Measurements from ENCODE around the gene VTI1A.

The VTI1A gene

GRCh38 chr10:112768121-112768520 is 321.1 kb downstream of the VTI1A start:
- no peak overlapping the region for H3K4me3 ChIP-seq (ENCODE audit: extremely low read depth, insufficient read depth, low read length, poor library complexity, severe bottlenecking)
- peaks cover 6% of the 10 kb centered on the region for H3K36me3 ChIP-seq (ENCODE audit: control insufficient read depth, insufficient read depth, low read length)
- WGBS, 2 experiments (ENCODE audit: insufficient coverage in 2 of 2), result 85 to 92% methylated on average over 7 of the region's 7 CpGs
- H3K4me1 ChIP-seq (ENCODE audit: control insufficient read depth, insufficient read depth, low read length, poor library complexity, severe bottlenecking), result no peaks in the 10 kb centered on the region
- H3K27ac ChIP-seq (ENCODE audit: low read depth, low read length, severe bottlenecking), result no peak overlapping the region
- H3K9me3 ChIP-seq (ENCODE audit: control insufficient read depth, low read length), result no peaks in the 10 kb centered on the region

GRCh38 chr10:112769081-112769480 is 322.1 kb downstream of the VTI1A start:
- Histone ChIP-seq H3K27ac (ENCODE audit: low read depth, low read length, severe bottlenecking) (no peak overlapping the region), H3K4me1 (ENCODE audit: control insufficient read depth, insufficient read depth, low read length, poor library complexity, severe bottlenecking) (no peaks in the 10 kb centered on the region), H3K4me3 (ENCODE audit: extremely low read depth, insufficient read depth, low read length, poor library complexity, severe bottlenecking) (no peak overlapping the region), H3K36me3 (ENCODE audit: control insufficient read depth, insufficient read depth, low read length) (peaks cover 6% of the 10 kb centered on the region), H3K9me3 (ENCODE audit: control insufficient read depth, low read length) (no peaks in the 10 kb centered on the region)
- no CpG with 5 or more reads among the region's 2 CpGs for WGBS, 2 experiments (ENCODE audit: insufficient coverage in 2 of 2)

- WGBS, 2 experiments (ENCODE audit: insufficient coverage in 2 of 2), result 92 to 93% methylated on average over 4 to 6 of the region's 6 CpGs
- Histone ChIP-seq H3K27ac (ENCODE audit: low read depth, low read length, severe bottlenecking) (no peak overlapping the region), H3K9me3 (ENCODE audit: control insufficient read depth, low read length) (no peaks in the 10 kb centered on the region), H3K4me3 (ENCODE audit: extremely low read depth, insufficient read depth, low read length, poor library complexity, severe bottlenecking) (no peak overlapping the region), H3K36me3 (ENCODE audit: control insufficient read depth, insufficient read depth, low read length) (peaks cover 6% of the 10 kb centered on the region), H3K4me1 (ENCODE audit: control insufficient read depth, insufficient read depth, low read length, poor library complexity, severe bottlenecking) (no peaks in the 10 kb centered on the region)
Observed at GRCh38 chr10:112769611-112770370, 322.8 kb downstream of the VTI1A start.

DNA sequence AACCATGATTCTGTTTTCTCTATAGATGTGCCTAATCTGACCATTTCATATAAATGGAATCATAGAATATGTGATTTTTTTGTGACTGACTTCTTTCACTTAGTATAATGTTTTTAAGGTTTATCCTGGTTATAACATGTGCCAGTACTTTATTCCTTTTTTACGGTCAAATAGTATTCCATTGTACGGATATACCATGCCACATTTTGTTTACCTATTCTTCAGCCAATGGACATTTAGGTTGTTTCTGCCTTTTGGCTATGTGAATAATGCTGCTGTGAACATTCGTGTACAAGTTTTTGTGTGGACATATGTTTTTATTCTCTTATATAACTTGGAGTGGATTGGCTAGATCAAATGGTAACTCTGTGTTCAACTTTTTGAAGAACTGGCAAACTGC is 324.7 kb downstream of the VTI1A start:
- Histone ChIP-seq H3K36me3 (ENCODE audit: control insufficient read depth, insufficient read depth, low read length) (peaks cover 6% of the 10 kb centered on the region), H3K4me3 (ENCODE audit: extremely low read depth, insufficient read depth, low read length, poor library complexity, severe bottlenecking) (no peak overlapping the region), H3K27ac (ENCODE audit: low read depth, low read length, severe bottlenecking) (no peak overlapping the region), H3K9me3 (ENCODE audit: control insufficient read depth, low read length) (no peaks in the 10 kb centered on the region), H3K4me1 (ENCODE audit: control insufficient read depth, insufficient read depth, low read length, poor library complexity, severe bottlenecking) (no peaks in the 10 kb centered on the region)
- WGBS, 2 experiments (ENCODE audit: insufficient coverage in 2 of 2), result no CpG with 5 or more reads among the region's 3 CpGs

GRCh38 chr10:112773783-112774182 is 326.8 kb downstream of the VTI1A start:
- Histone ChIP-seq H3K4me1 (ENCODE audit: control insufficient read depth, insufficient read depth, low read length, poor library complexity, severe bottlenecking) (peaks cover 9% of the 10 kb centered on the region), H3K36me3 (ENCODE audit: control insufficient read depth, insufficient read depth, low read length) (peaks cover 6% of the 10 kb centered on the region), H3K4me3 (ENCODE audit: extremely low read depth, insufficient read depth, low read length, poor library complexity, severe bottlenecking) (no peak overlapping the region), H3K27ac (ENCODE audit: low read depth, low read length, severe bottlenecking) (no peak overlapping the region), H3K9me3 (ENCODE audit: control insufficient read depth, low read length) (no peaks in the 10 kb centered on the region)
- WGBS, 2 experiments (ENCODE audit: insufficient coverage in 2 of 2), result 90 to 100% methylated on average over 1 to 3 of the region's 3 CpGs

DNA sequence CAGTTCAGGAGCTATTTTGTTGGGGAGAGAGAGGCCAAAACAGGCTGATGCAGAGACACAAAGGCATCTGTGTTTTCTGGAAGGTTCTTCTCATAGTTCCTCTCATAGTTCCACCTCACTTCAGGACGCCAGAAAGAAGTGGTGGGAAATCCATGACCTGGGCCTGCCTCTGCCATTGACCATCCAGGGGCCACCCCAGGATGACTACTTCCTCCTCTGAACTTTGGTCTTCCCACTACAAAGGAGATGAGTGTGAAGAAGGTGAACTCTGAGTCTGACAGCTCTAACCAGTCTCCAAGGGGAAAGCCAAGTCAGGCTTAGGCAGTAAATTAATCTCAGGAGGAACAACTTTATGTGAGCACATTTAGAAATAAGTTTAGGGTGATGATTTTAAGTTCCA is 327.2 kb downstream of the VTI1A start:
- WGBS, 2 experiments (ENCODE audit: insufficient coverage in 2 of 2), result no CpG with 5 or more reads among the region's 1 CpG
- no peaks in the 10 kb centered on the region for H3K9me3 ChIP-seq (ENCODE audit: control insufficient read depth, low read length)

GRCh38 chr10:112774798-112775197 is 327.8 kb downstream of the VTI1A start:
- 97 to 99% methylated on average over 6 to 7 of the region's 10 CpGs for WGBS, 2 experiments (ENCODE audit: insufficient coverage in 2 of 2)
- Histone ChIP-seq H3K9me3 (ENCODE audit: control insufficient read depth, low read length) (no peaks in the 10 kb centered on the region), H3K4me1 (ENCODE audit: control insufficient read depth, insufficient read depth, low read length, poor library complexity, severe bottlenecking) (peaks cover 16% of the 10 kb centered on the region), H3K36me3 (ENCODE audit: control insufficient read depth, insufficient read depth, low read length) (peaks cover 6% of the 10 kb centered on the region), H3K4me3 (ENCODE audit: extremely low read depth, insufficient read depth, low read length, poor library complexity, severe bottlenecking) (no peak overlapping the region), H3K27ac (ENCODE audit: low read depth, low read length, severe bottlenecking) (no peak overlapping the region)

More for the DNA sequence above, 327.2 kb downstream of the VTI1A start:
- peaks cover 6% of the 10 kb centered on the region for H3K36me3 ChIP-seq (ENCODE audit: control insufficient read depth, insufficient read depth, low read length)
- H3K4me1 ChIP-seq (ENCODE audit: control insufficient read depth, insufficient read depth, low read length, poor library complexity, severe bottlenecking), result peaks cover 13% of the 10 kb centered on the region
- H3K27ac ChIP-seq (ENCODE audit: low read depth, low read length, severe bottlenecking), result no peak overlapping the region
- H3K4me3 ChIP-seq (ENCODE audit: extremely low read depth, insufficient read depth, low read length, poor library complexity, severe bottlenecking), result no peak overlapping the region

DNA sequence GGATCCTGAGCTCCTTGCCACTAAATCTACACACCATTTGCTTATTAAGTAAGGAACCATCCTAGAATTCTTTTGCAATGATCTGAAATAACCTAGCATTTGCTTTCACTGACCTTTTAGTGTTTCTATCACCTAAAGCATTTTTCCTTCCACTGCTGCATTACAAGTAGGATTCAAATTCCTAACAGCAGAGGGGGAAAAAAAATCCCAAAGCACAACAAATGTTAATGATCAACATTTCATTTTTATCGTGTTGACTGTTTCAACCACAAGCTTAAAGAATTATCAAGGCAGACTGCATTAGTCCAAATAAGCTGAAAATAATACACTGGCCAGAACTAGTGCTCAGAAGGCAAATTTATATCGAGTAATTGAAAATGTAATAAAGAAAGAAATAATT is 328.4 kb downstream of the VTI1A start:
- WGBS, 2 experiments (ENCODE audit: insufficient coverage in 2 of 2), result 92 to 100% methylated on average over 1 to 2 of the region's 2 CpGs
- Histone ChIP-seq H3K27ac (ENCODE audit: low read depth, low read length, severe bottlenecking) (no peak overlapping the region), H3K4me1 (ENCODE audit: control insufficient read depth, insufficient read depth, low read length, poor library complexity, severe bottlenecking) (peaks cover 16% of the 10 kb centered on the region), H3K9me3 (ENCODE audit: control insufficient read depth, low read length) (no peaks in the 10 kb centered on the region), H3K4me3 (ENCODE audit: extremely low read depth, insufficient read depth, low read length, poor library complexity, severe bottlenecking) (no peak overlapping the region), H3K36me3 (ENCODE audit: control insufficient read depth, insufficient read depth, low read length) (peaks cover 6% of the 10 kb centered on the region)

- peaks cover 16% of the 10 kb centered on the region for H3K4me1 ChIP-seq (ENCODE audit: control insufficient read depth, insufficient read depth, low read length, poor library complexity, severe bottlenecking)
- no peak overlapping the region for H3K4me3 ChIP-seq (ENCODE audit: extremely low read depth, insufficient read depth, low read length, poor library complexity, severe bottlenecking)
- peaks cover 6% of the 10 kb centered on the region for H3K36me3 ChIP-seq (ENCODE audit: control insufficient read depth, insufficient read depth, low read length)
- WGBS, 2 experiments (ENCODE audit: insufficient coverage in 2 of 2), result 88 to 94% methylated on average over 5 to 13 of the region's 14 CpGs
- H3K9me3 ChIP-seq (ENCODE audit: control insufficient read depth, low read length), result no peaks in the 10 kb centered on the region
- no peak overlapping the region for H3K27ac ChIP-seq (ENCODE audit: low read depth, low read length, severe bottlenecking)
Observed at GRCh38 chr10:112775892-112776674, 329.1 kb downstream of the VTI1A start.

DNA sequence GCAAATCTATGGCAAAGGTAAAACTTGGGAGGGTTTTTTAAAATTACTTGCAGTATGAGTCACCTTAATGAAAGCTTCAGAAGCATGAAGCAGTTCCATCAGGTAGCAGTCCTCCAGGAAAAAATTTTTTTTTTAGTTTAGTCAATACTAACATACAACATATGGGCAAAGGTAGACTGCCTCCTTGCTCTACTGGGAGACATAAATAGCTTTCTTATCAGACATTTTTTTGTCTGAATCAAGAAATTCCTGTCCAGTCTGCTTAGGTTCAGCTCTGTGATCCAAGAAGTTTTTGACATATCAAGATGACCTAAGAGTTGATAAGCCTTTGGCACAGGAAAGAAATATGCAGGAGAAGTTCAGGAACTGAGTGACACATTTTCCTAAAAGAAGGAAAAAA is 331.6 kb downstream of the VTI1A start:
- Histone ChIP-seq H3K4me3 (ENCODE audit: extremely low read depth, insufficient read depth, low read length, poor library complexity, severe bottlenecking) (no peak overlapping the region), H3K27ac (ENCODE audit: low read depth, low read length, severe bottlenecking) (peak overlapping the region; percentile 47), H3K9me3 (ENCODE audit: control insufficient read depth, low read length) (no peaks in the 10 kb centered on the region), H3K36me3 (ENCODE audit: control insufficient read depth, insufficient read depth, low read length) (no peaks in the 10 kb centered on the region), H3K4me1 (ENCODE audit: control insufficient read depth, insufficient read depth, low read length, poor library complexity, severe bottlenecking) (peaks cover 16% of the 10 kb centered on the region)

Data from mesodermal cell (in vitro differentiated cells).